ENCODE data around the gene IGF1R.
"Not testable (repeated sequence)": the region's sequence is repeated elsewhere in the genome, so short reads cannot be mapped to it uniquely, and the experiment has no call there.

The IGF1R gene

DNA sequence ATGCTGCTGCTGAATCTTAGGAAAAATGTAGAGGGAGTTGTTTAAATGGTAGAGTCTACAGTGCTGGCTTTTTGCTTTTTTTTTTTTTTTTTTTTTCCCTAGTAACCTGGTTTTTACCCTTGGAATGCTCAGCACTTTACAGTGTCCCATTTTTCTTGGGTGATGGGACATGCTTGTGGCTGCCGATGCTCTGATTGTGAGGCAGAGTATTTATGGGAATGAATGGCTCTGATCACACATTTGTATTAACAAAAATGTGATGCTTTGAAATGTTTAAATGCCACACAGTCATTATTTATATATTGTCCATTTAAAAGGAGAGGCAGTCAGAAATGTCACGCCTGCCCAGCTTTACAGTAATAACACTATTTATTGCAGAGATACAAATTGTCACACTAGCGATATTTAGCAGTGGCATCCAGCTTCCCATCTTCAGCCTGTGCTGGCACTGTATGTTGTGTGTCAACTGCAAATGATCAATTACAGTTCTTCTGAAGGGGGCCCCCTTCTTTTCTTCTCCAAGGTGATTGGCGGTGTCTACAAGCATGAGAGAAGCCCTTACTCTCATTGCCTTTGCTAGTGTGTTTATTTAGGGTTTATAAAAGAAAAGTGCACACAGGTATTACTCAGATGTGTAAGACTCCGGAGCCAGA, 30.9 kb upstream of the IGF1R start:
- H3K4me3 ChIP-seq (ENCODE audit: low read length): no peak overlapping the region
- H3K36me3 ChIP-seq (ENCODE audit: control insufficient read depth, insufficient read depth, low read length): no peaks in the 10 kb centered on the region
- H3K27ac ChIP-seq (ENCODE audit: low read length): no peak overlapping the region
- H3K4me1 ChIP-seq (ENCODE audit: control insufficient read depth, insufficient read depth, low read length): peaks cover 1% of the 10 kb centered on the region; the same call in 1 of the 2 replicates
- DNase-seq (ENCODE audit: low read depth, low spot score): no peak
- WGBS (ENCODE audit: insufficient coverage, insufficient read length): no CpG with 5 or more reads among the region's 5 CpGs
- H3K9me3 ChIP-seq (ENCODE audit: control insufficient read depth, insufficient read depth, low read length): no peaks in the 10 kb centered on the region
- H3K27me3 ChIP-seq (ENCODE audit: control insufficient read depth, insufficient read depth, low read length): no peaks in the 10 kb centered on the region

DNA sequence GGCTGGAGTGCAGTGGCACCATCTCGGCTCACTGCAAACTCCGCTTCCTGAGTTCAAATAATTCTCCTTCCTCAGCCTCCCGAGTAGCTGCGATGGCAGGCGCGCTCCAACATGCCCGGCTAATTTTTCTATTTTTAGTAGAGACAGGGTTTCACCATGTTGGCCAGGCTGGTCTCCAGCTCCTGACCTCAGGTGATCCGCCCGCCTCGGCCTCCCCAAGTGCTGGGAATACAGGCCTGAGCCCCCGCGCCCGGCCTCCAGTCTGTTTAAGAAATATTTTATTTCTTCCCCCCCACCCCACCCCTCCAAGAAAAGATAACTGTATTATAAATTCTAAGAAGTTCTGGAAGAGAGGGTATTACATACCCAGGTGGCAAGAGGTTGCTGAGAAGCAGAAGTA, 29.8 kb upstream of the IGF1R start:
- H3K27ac ChIP-seq (ENCODE audit: low read length); DNase-seq (ENCODE audit: low read depth, low spot score); H3K9me3 ChIP-seq (ENCODE audit: control insufficient read depth, insufficient read depth, low read length); H3K4me3 ChIP-seq (ENCODE audit: low read length); H3K4me1 ChIP-seq (ENCODE audit: control insufficient read depth, insufficient read depth, low read length); H3K36me3 ChIP-seq (ENCODE audit: control insufficient read depth, insufficient read depth, low read length); H3K27me3 ChIP-seq (ENCODE audit: control insufficient read depth, insufficient read depth, low read length): not testable (repeated sequence)
- WGBS (ENCODE audit: insufficient coverage, insufficient read length): no CpG with 5 or more reads among the region's 13 CpGs

- H3K4me3 ChIP-seq (ENCODE audit: low read length): no peak overlapping the region
- no peaks in the 10 kb centered on the region for H3K9me3 ChIP-seq (ENCODE audit: control insufficient read depth, insufficient read depth, low read length)
- no peak for DNase-seq (ENCODE audit: low read depth, low spot score)
- no peak overlapping the region for H3K27ac ChIP-seq (ENCODE audit: low read length)
- no peaks in the 10 kb centered on the region for H3K27me3 ChIP-seq (ENCODE audit: control insufficient read depth, insufficient read depth, low read length)
- H3K4me1 ChIP-seq (ENCODE audit: control insufficient read depth, insufficient read depth, low read length): no peaks in the 10 kb centered on the region
- WGBS (ENCODE audit: insufficient coverage, insufficient read length): no CpG with 5 or more reads among the region's 8 CpGs
- H3K36me3 ChIP-seq (ENCODE audit: control insufficient read depth, insufficient read depth, low read length): no peaks in the 10 kb centered on the region
Measured at GRCh38 chr15:98620020-98620419, 28.3 kb upstream of the IGF1R start.

DNA sequence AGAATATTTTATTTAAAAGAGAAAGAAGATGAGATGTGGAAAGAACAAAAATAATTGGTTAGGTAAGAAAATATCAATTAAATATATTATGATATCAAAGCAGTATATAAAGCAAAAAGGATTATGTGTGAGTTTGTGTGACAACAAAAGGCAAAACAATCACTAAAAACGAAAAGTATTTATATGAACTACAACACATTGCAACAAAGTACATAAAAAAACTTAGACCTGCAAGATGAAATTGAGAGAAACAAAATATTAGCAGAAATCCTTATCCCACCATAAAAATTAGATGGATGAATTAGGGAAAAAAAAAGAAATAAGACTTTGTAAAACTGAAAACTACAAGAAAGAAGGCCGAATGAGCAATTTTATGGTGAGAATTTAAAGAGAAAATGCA, 27.3 kb upstream of the IGF1R start:
- no peak for DNase-seq (ENCODE audit: low read depth, low spot score)

DNA sequence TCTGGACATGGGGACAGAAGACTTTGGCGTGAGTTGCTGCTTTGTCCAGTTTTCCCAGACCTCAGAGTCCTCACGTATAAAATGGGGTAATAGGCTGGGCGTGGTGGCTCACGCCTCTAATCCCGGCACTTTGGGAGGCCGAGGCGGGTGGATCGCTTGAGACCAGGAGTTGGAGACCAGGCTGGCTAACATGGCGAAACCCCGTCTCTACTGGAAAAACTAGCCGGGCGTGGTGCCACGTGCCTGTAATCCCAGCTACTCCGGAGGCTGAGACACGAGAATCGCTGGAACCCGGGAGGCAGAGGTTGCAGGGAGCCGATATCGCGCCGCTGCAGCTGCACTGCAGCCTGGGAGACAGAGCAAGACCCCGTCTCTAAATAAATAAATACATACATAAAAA, 22.7 kb upstream of the IGF1R start:
- Histone ChIP-seq H3K27ac (ENCODE audit: low read length) (no peak overlapping the region), H3K36me3 (ENCODE audit: control insufficient read depth, insufficient read depth, low read length) (no peaks in the 10 kb centered on the region), H3K9me3 (ENCODE audit: control insufficient read depth, insufficient read depth, low read length) (no peaks in the 10 kb centered on the region), H3K4me3 (ENCODE audit: low read length) (no peak overlapping the region), H3K27me3 (ENCODE audit: control insufficient read depth, insufficient read depth, low read length) (no peaks in the 10 kb centered on the region), H3K4me1 (ENCODE audit: control insufficient read depth, insufficient read depth, low read length) (no peaks in the 10 kb centered on the region)
- DNase-seq (ENCODE audit: low read depth, low spot score): no peak
- no CpG with 5 or more reads among the region's 22 CpGs for WGBS (ENCODE audit: insufficient coverage, insufficient read length)

More for the DNA sequence above, 27.3 kb upstream of the IGF1R start:
- no peaks in the 10 kb centered on the region for H3K9me3 ChIP-seq (ENCODE audit: control insufficient read depth, insufficient read depth, low read length)
- no peaks in the 10 kb centered on the region for H3K27me3 ChIP-seq (ENCODE audit: control insufficient read depth, insufficient read depth, low read length)
- H3K27ac ChIP-seq (ENCODE audit: low read length): no peak overlapping the region
- WGBS (ENCODE audit: insufficient coverage, insufficient read length): no CpG with 5 or more reads among the region's 2 CpGs
- H3K36me3 ChIP-seq (ENCODE audit: control insufficient read depth, insufficient read depth, low read length): no peaks in the 10 kb centered on the region
- H3K4me3 ChIP-seq (ENCODE audit: low read length): no peak overlapping the region
- H3K4me1 ChIP-seq (ENCODE audit: control insufficient read depth, insufficient read depth, low read length): no peaks in the 10 kb centered on the region

DNA sequence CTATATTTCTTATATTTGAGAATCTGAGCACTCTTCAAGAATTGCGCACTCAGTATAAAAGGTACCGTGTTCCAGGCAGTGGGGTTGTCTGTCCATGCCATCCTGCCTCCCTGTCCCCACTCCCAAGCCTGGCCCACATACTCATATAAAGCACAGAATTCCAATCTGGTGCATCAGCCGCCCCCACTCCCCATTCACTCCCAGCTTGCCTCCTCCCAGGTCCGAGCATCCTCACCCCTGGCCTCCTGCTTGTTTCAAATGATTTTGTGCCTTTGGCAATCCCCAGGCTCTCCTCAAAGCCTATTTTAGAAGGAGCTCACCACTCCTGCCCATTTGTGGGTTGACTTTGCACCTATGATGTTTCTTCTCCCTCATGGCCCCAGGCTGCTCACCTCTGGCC, 22.2 kb upstream of the IGF1R start:
- H3K4me3 ChIP-seq (ENCODE audit: low read length): no peak overlapping the region
- H3K9me3 ChIP-seq (ENCODE audit: control insufficient read depth, insufficient read depth, low read length): no peaks in the 10 kb centered on the region
- no peaks in the 10 kb centered on the region for H3K36me3 ChIP-seq (ENCODE audit: control insufficient read depth, insufficient read depth, low read length)
- no peak overlapping the region for H3K27ac ChIP-seq (ENCODE audit: low read length)
- no CpG with 5 or more reads among the region's 4 CpGs for WGBS (ENCODE audit: insufficient coverage, insufficient read length)
- H3K27me3 ChIP-seq (ENCODE audit: control insufficient read depth, insufficient read depth, low read length): no peaks in the 10 kb centered on the region
- DNase-seq (ENCODE audit: low read depth, low spot score): no peak
- no peaks in the 10 kb centered on the region for H3K4me1 ChIP-seq (ENCODE audit: control insufficient read depth, insufficient read depth, low read length)

GRCh38 chr15:98628216-98628615, 20.1 kb upstream of the IGF1R start:
- WGBS (ENCODE audit: insufficient coverage, insufficient read length): no CpG with 5 or more reads among the region's 1 CpG
- Histone ChIP-seq H3K4me1 (ENCODE audit: control insufficient read depth, insufficient read depth, low read length) (no peaks in the 10 kb centered on the region), H3K27me3 (ENCODE audit: control insufficient read depth, insufficient read depth, low read length) (no peaks in the 10 kb centered on the region), H3K27ac (ENCODE audit: low read length) (no peak overlapping the region), H3K4me3 (ENCODE audit: low read length) (no peak overlapping the region), H3K36me3 (ENCODE audit: control insufficient read depth, insufficient read depth, low read length) (no peaks in the 10 kb centered on the region), H3K9me3 (ENCODE audit: control insufficient read depth, insufficient read depth, low read length) (no peaks in the 10 kb centered on the region)
- no peak for DNase-seq (ENCODE audit: low read depth, low spot score)

- Histone ChIP-seq H3K27me3 (ENCODE audit: control insufficient read depth, insufficient read depth, low read length) (no peaks in the 10 kb centered on the region), H3K9me3 (ENCODE audit: control insufficient read depth, insufficient read depth, low read length) (no peaks in the 10 kb centered on the region), H3K4me1 (ENCODE audit: control insufficient read depth, insufficient read depth, low read length) (peaks cover 3% of the 10 kb centered on the region; the same call in 1 of the 2 replicates), H3K4me3 (ENCODE audit: low read length) (no peak overlapping the region), H3K36me3 (ENCODE audit: control insufficient read depth, insufficient read depth, low read length) (no peaks in the 10 kb centered on the region), H3K27ac (ENCODE audit: low read length) (no peak overlapping the region)
- DNase-seq (ENCODE audit: low read depth, low spot score): no peak
- WGBS (ENCODE audit: insufficient coverage, insufficient read length): no CpG with 5 or more reads among the region's 7 CpGs
Measured at GRCh38 chr15:98635848-98636247, 12.5 kb upstream of the IGF1R start.

- WGBS (ENCODE audit: insufficient coverage, insufficient read length): no CpG with 5 or more reads among the region's 4 CpGs
- H3K9me3 ChIP-seq (ENCODE audit: control insufficient read depth, insufficient read depth, low read length): no peaks in the 10 kb centered on the region
- no peak overlapping the region for H3K27ac ChIP-seq (ENCODE audit: low read length)
- DNase-seq (ENCODE audit: low read depth, low spot score): no peak
- no peaks in the 10 kb centered on the region for H3K36me3 ChIP-seq (ENCODE audit: control insufficient read depth, insufficient read depth, low read length)
- H3K4me1 ChIP-seq (ENCODE audit: control insufficient read depth, insufficient read depth, low read length): no peaks in the 10 kb centered on the region
- H3K4me3 ChIP-seq (ENCODE audit: low read length): no peak overlapping the region
- no peaks in the 10 kb centered on the region for H3K27me3 ChIP-seq (ENCODE audit: control insufficient read depth, insufficient read depth, low read length)
Measured at GRCh38 chr15:98643115-98643514, 5.2 kb upstream of the IGF1R start.

DNA sequence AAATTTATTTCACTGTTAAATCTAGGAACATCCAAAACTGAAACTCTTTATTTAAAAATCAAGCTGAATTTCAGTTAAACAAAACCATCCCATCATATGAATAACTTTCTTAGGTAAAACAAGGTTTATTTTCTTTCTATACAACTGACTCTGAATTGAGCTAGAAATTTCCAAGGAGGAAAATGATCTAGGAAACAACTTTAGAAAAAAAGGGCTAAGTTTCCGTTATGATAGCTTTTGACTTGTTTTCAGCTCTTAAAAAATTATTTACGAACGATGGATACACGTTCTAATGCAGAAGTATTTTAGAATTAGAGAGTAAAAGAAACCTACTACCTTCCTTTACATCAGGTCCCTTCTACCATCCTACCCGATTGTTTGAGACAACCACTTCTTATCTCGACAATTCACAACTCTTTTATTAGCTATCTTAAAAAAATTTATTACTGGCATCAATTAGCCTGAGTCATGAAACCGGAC, 1.8 kb upstream of the IGF1R start:
- no peaks in the 10 kb centered on the region; the same call in 1 of the 2 replicates for H3K36me3 ChIP-seq (ENCODE audit: control insufficient read depth, insufficient read depth, low read length)
- no peaks in the 10 kb centered on the region for H3K27me3 ChIP-seq (ENCODE audit: control insufficient read depth, insufficient read depth, low read length)
- no peak for DNase-seq (ENCODE audit: low read depth, low spot score)
- H3K4me3 ChIP-seq (ENCODE audit: low read length): peak overlapping the region; percentile 71
- H3K9me3 ChIP-seq (ENCODE audit: control insufficient read depth, insufficient read depth, low read length): no peaks in the 10 kb centered on the region
- H3K4me1 ChIP-seq (ENCODE audit: control insufficient read depth, insufficient read depth, low read length): no peaks in the 10 kb centered on the region
- H3K27ac ChIP-seq (ENCODE audit: low read length): no peak overlapping the region
- WGBS (ENCODE audit: insufficient coverage, insufficient read length): no CpG with 5 or more reads among the region's 7 CpGs
